SK-N-SH (cell line): ENCODE measurements around the gene TRIP10.

ENCODE experiments used
- MEF2A ChIP-seq: IDR thresholded peaks from 2 replicates; pipeline ENCODE4 v1.4.0; 2012; ENCODE audit warnings: low read depth, borderline replicate concordance
- POLR2AphosphoS5 ChIP-seq: IDR thresholded peaks from 2 replicates; pipeline ENCODE4 v1.6.1; 2012; ENCODE audit warnings: low read depth, low read length

GRCh38 chr19:6720369-6721137 lies 18.9 kb upstream of the TRIP10 start, which contains the start of gene C3:
- TF ChIP-seq MEF2A: no peak
- TF ChIP-seq POLR2AphosphoS5: no peak
